Tibial nerve (tissue), 4 donors: ENCODE measurements around the gene PRPF40A.

ENCODE experiments used
- CTCF ChIP-seq, 5 experiments: fragments of 200-600 bp in 3 of 5; fragments of 450-650 bp in 2 of 5; sonication (generic) in 3 of 5; IDR thresholded peaks; one replicate each; pipeline ENCODE4 v1.5.1; 2016 to 2019; ENCODE audit warnings: antibody characterized with exemption in 5 of 5, mild to moderate bottlenecking in 3 of 5, moderate library complexity in 2 of 5
- EP300 ChIP-seq, 2 donors: sonication (generic); formaldehyde crosslinking; IDR thresholded peaks; one replicate each; pipeline ENCODE4 v1.6.1; 2017; ENCODE audit warnings: antibody characterized with exemption in 2 of 2, mild to moderate bottlenecking in 1 of 2
- POLR2A ChIP-seq, 2 donors: fragments of 450-650 bp; IDR thresholded peaks; one replicate each; pipeline ENCODE4 v1.6.1; 2017; ENCODE audit warnings: antibody characterized with exemption in 2 of 2, mild to moderate bottlenecking in 2 of 2, moderate library complexity in 2 of 2

GRCh38 chr2:152661076-152661475, 56.2 kb downstream of the PRPF40A start:
- TF ChIP-seq CTCF (IDR thresholded peaks at IDR 0.05) (no peak), POLR2A (IDR thresholded peaks at IDR 0.05) (no peak), EP300 (IDR thresholded peaks at IDR 0.05) (no peak)
